ENCODE results near the gene DAZL. TPM values are rescaled to one million over a fixed set of nuclear protein-coding genes. Genes with fewer than 3 reads are reported as not detected.

Gene DAZL
- polyA plus RNA-seq, 1 of the 3 experiments (the other 2 are of a cell fraction): not detected

DNA sequence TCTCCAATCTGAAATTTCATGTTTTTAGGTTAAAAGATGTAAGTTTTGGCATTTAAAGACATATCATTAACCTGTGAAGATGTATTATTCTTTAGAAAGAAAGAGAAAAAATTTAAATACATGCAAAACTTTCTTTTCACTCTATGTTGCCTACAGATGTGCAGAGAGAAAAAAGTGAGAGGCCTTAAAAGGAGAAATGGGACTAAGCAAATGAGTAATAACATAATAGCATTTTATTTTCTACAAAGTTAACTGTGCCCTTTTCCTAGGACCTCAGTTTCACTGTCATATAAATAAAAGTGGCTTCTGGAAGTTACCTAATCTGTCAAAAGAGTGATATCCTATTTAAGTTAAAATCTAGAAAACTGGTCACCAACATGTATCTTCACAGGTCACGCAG is 16.1 kb downstream of the DAZL start:
- Histone ChIP-seq H3K9me2 (no peaks in the 10 kb centered on the region), H3K9me3 (no peaks in the 10 kb centered on the region), H3K27ac (ENCODE audit: low read depth in 2 of 2, low read length in 1 of 2) (no peak overlapping the region), H3K9ac (no peak overlapping the region), H3K4me1 (ENCODE audit: control insufficient read depth in 1 of 2, insufficient read depth in 2 of 2, low read depth in 1 of 2, low read length in 1 of 2) (no peaks in the 10 kb centered on the region), H3K79me2 (ENCODE audit: insufficient read depth) (no peaks in the 10 kb centered on the region), H3K27me3 (ENCODE audit: insufficient read depth) (no peaks in the 10 kb centered on the region), H4K20me1 (ENCODE audit: insufficient read depth) (no peaks in the 10 kb centered on the region), H3K4me3 (ENCODE audit: low read depth in 2 of 2, low read length in 1 of 2) (no peak overlapping the region), H3F3A (replicated peaks; ENCODE audit: insufficient read depth) (no peaks in the 10 kb centered on the region), H3K4me2 (no peak overlapping the region), H2AFZ (ENCODE audit: low read depth) (no peak overlapping the region), H3K36me3 (replicated peaks in 1 of 2; ENCODE audit: control insufficient read depth in 1 of 2, insufficient read depth in 2 of 2, low read length in 1 of 2) (no peaks in the 10 kb centered on the region)
- TF ChIP-seq, protein P1, sequence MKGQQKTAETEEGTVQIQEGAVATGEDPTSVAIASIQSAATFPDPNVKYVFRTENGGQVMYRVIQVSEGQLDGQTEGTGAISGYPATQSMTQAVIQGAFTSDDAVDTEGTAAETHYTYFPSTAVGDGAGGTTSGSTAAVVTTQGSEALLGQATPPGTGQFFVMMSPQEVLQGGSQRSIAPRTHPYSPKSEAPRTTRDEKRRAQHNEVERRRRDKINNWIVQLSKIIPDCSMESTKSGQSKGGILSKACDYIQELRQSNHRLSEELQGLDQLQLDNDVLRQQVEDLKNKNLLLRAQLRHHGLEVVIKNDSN (IDR thresholded peaks at IDR 0.05; ENCODE audit: borderline replicate concordance, low read depth): no peak
- TF ChIP-seq NFIC (IDR thresholded peaks at IDR 0.05; ENCODE audit: borderline replicate concordance) (no peak), SMC3 (IDR thresholded peaks at IDR 0.05; ENCODE audit: low read depth, low read length) (no peak), RXRA (IDR thresholded peaks at IDR 0.05; ENCODE audit: borderline replicate concordance, low read depth) (no peak), YY1 (IDR thresholded peaks at IDR 0.05; ENCODE audit: low read depth) (no peak), POLR2AphosphoS5 (IDR thresholded peaks at IDR 0.05; ENCODE audit: low read depth, low read length) (no peak), TCF12 (IDR thresholded peaks at IDR 0.05) (no peak), RCOR1 (IDR thresholded peaks at IDR 0.05; ENCODE audit: low read length) (no peak), FOXM1 (IDR thresholded peaks at IDR 0.05; ENCODE audit: low read depth) (no peak), GABPA (IDR thresholded peaks at IDR 0.05; ENCODE audit: low read depth) (no peak), FOSL2 (IDR thresholded peaks at IDR 0.05; ENCODE audit: borderline replicate concordance, low read depth) (no peak), FOXJ3 (CRISPR knock-in tag; IDR thresholded peaks at IDR 0.05) (no peak), MXI1 (IDR thresholded peaks at IDR 0.05; ENCODE audit: low read depth, low read length) (no peak), NRF1 (IDR thresholded peaks at IDR 0.05; ENCODE audit: low read depth, low read length) (no peak)
- TF ChIP-seq, protein P2, sequence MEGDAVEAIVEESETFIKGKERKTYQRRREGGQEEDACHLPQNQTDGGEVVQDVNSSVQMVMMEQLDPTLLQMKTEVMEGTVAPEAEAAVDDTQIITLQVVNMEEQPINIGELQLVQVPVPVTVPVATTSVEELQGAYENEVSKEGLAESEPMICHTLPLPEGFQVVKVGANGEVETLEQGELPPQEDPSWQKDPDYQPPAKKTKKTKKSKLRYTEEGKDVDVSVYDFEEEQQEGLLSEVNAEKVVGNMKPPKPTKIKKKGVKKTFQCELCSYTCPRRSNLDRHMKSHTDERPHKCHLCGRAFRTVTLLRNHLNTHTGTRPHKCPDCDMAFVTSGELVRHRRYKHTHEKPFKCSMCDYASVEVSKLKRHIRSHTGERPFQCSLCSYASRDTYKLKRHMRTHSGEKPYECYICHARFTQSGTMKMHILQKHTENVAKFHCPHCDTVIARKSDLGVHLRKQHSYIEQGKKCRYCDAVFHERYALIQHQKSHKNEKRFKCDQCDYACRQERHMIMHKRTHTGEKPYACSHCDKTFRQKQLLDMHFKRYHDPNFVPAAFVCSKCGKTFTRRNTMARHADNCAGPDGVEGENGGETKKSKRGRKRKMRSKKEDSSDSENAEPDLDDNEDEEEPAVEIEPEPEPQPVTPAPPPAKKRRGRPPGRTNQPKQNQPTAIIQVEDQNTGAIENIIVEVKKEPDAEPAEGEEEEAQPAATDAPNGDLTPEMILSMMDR (IDR thresholded peaks at IDR 0.05): no peak
- TF ChIP-seq, protein P3, sequence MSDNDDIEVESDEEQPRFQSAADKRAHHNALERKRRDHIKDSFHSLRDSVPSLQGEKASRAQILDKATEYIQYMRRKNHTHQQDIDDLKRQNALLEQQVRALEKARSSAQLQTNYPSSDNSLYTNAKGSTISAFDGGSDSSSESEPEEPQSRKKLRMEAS (IDR thresholded peaks at IDR 0.05; ENCODE audit: low read depth): no peak
- TF ChIP-seq, protein P4, sequence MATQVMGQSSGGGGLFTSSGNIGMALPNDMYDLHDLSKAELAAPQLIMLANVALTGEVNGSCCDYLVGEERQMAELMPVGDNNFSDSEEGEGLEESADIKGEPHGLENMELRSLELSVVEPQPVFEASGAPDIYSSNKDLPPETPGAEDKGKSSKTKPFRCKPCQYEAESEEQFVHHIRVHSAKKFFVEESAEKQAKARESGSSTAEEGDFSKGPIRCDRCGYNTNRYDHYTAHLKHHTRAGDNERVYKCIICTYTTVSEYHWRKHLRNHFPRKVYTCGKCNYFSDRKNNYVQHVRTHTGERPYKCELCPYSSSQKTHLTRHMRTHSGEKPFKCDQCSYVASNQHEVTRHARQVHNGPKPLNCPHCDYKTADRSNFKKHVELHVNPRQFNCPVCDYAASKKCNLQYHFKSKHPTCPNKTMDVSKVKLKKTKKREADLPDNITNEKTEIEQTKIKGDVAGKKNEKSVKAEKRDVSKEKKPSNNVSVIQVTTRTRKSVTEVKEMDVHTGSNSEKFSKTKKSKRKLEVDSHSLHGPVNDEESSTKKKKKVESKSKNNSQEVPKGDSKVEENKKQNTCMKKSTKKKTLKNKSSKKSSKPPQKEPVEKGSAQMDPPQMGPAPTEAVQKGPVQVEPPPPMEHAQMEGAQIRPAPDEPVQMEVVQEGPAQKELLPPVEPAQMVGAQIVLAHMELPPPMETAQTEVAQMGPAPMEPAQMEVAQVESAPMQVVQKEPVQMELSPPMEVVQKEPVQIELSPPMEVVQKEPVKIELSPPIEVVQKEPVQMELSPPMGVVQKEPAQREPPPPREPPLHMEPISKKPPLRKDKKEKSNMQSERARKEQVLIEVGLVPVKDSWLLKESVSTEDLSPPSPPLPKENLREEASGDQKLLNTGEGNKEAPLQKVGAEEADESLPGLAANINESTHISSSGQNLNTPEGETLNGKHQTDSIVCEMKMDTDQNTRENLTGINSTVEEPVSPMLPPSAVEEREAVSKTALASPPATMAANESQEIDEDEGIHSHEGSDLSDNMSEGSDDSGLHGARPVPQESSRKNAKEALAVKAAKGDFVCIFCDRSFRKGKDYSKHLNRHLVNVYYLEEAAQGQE (IDR thresholded peaks at IDR 0.05; ENCODE audit: low read depth, low read length): no peak
- TF ChIP-seq, protein P5, sequence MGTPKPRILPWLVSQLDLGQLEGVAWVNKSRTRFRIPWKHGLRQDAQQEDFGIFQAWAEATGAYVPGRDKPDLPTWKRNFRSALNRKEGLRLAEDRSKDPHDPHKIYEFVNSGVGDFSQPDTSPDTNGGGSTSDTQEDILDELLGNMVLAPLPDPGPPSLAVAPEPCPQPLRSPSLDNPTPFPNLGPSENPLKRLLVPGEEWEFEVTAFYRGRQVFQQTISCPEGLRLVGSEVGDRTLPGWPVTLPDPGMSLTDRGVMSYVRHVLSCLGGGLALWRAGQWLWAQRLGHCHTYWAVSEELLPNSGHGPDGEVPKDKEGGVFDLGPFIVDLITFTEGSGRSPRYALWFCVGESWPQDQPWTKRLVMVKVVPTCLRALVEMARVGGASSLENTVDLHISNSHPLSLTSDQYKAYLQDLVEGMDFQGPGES (IDR thresholded peaks at IDR 0.05; ENCODE audit: low read depth, low read length): no peak
- TF ChIP-seq, protein P6, sequence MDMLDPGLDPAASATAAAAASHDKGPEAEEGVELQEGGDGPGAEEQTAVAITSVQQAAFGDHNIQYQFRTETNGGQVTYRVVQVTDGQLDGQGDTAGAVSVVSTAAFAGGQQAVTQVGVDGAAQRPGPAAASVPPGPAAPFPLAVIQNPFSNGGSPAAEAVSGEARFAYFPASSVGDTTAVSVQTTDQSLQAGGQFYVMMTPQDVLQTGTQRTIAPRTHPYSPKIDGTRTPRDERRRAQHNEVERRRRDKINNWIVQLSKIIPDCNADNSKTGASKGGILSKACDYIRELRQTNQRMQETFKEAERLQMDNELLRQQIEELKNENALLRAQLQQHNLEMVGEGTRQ (IDR thresholded peaks at IDR 0.05; ENCODE audit: borderline replicate concordance, low read depth, low read length): no peak
- no peak for DNase-seq
- ChIA-PET CTCF (interaction anchor here (4.4 kb wide), 1 partner anchor 12 kb away, joined by 19 read pairs; no protein-coding TSS in a partner anchor), POLR2A (no interaction called here)
- 95% methylated on average over 1 of the region's 1 CpG for WGBS (ENCODE audit: low lambda C conversion rate)

All from SK-N-SH (cell line).